ENCODE results near the gene AFF3.

Gene AFF3

DNA sequence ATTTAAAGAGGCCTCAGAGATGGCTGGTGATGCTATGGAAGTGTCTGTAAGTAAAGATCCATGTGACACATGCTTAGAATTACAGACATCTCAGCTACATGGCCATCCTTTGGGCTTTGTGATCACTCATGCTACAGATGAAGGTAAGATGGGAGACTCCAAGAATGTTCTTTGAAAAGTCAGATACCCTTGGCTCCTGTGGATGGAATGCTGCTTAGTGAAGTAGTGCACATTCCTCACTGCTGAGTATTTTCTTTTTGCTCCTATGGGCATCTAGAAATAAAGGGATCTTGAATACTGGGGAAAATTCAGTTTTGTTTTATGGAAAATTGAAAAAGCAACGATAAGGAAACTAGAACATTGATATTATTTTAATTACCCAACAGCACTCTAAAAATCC is 597.3 kb downstream of the AFF3 start:
- no peak for TF ChIP-seq CTCF (IDR thresholded peaks at IDR 0.05; ENCODE audit: insufficient read depth, low read depth, low read length, missing control alignments)
- DNase-seq (ENCODE audit: low read depth), result no peak
- no peak overlapping the region for H3K4me3 ChIP-seq (ENCODE audit: low read depth, low read length)

DNA sequence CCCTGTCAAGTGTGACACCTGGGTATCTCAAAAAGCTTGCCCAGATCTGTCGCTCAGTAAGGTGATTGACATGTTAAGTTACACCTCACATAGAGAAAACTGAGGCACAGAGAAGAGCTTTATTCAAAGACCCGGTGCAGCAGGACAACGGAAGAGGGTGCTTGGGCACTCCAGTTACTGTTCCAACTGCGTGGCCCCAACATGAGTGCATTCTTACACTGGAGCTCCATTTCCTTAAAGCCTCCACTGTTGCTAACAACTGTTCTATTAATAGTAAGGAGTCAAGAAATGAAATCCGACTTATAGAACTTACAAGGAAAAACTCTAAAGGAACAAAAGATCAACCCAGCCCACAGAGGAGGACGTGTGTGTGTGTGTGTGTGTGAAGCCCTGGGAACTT is 597.8 kb downstream of the AFF3 start:
- no peak for TF ChIP-seq CTCF (IDR thresholded peaks at IDR 0.05; ENCODE audit: insufficient read depth, low read depth, low read length, missing control alignments)
- H3K4me3 ChIP-seq (ENCODE audit: low read depth, low read length), result no peak overlapping the region
- DNase-seq (ENCODE audit: low read depth), result no peak

DNA sequence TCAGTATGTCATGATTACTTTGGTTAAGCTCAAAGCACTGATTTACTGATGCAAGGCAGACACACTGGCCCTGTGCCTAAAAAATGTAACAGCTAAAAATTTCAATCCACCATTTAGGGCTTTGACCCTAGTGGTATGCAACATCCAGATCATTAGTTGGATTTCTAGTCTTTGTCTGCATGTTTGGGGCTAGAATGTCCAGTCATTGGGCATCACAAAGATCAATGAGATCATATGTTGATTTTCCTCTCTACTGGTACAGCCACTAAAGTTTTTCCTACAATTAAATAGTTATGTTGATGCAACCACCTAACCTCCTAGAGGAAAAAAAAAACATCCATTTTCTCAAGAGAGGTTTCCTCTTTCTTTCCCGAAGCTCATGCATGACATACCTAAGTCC is 599.1 kb downstream of the AFF3 start:
- TF ChIP-seq CTCF (IDR thresholded peaks at IDR 0.05; ENCODE audit: insufficient read depth, low read depth, low read length, missing control alignments), result no peak
- H3K4me3 ChIP-seq (ENCODE audit: low read depth, low read length), result no peak overlapping the region
- DNase-seq (ENCODE audit: low read depth), result no peak

GRCh38 chr2:99537910-99538485 is 604.4 kb downstream of the AFF3 start:
- H3K4me3 ChIP-seq (ENCODE audit: low read depth, low read length), result no peak overlapping the region
- TF ChIP-seq CTCF (IDR thresholded peaks at IDR 0.05; ENCODE audit: insufficient read depth, low read depth, low read length, missing control alignments), result no peak
- no peak for DNase-seq (ENCODE audit: low read depth)

DNA sequence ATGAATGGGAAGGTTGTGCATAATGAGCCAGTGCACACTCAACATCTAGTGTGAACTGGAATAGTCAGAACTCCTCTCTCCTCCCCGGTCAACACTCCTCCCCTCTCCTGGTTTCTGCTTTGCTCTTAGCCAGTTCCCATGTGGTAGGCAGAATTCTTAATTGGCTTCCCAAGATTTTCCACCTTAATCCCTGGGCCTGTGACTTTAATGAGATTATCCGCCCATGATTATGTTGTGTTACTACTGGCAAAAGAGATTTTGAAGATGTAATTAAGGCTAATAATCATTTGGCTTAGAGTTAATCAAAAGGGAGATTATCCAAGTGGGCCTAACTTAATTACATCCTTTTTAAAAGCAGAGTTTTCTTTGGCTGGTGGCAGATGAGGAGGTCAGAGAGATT is 618.3 kb downstream of the AFF3 start:
- H3K4me3 ChIP-seq (ENCODE audit: low read depth, low read length), result no peak overlapping the region
- no peak for DNase-seq (ENCODE audit: low read depth)
- TF ChIP-seq CTCF (IDR thresholded peaks at IDR 0.05; ENCODE audit: insufficient read depth, low read depth, low read length, missing control alignments), result no peak

- no peak for TF ChIP-seq CTCF (IDR thresholded peaks at IDR 0.05; ENCODE audit: insufficient read depth, low read depth, low read length, missing control alignments)
- DNase-seq (ENCODE audit: low read depth), result no peak
- H3K4me3 ChIP-seq (ENCODE audit: low read depth, low read length), result no peak overlapping the region
Measured at GRCh38 chr2:99522157-99522556, 620.2 kb downstream of the AFF3 start.

- no peak for DNase-seq (ENCODE audit: low read depth)
- H3K4me3 ChIP-seq (ENCODE audit: low read depth, low read length), result no peak overlapping the region
- TF ChIP-seq CTCF (IDR thresholded peaks at IDR 0.05; ENCODE audit: insufficient read depth, low read depth, low read length, missing control alignments), result no peak
Measured at GRCh38 chr2:99520813-99521212, 621.6 kb downstream of the AFF3 start.

All from GM12865 (cell line).